Heart left ventricle (tissue), 13 donors: Measurements from ENCODE around the gene DYNLRB2.

Source experiments
- POLR2A ChIP-seq, 2 donors: fragments of 450-650 bp; IDR thresholded peaks; one replicate each; pipeline ENCODE4 v1.6.1; 2017; ENCODE audit warnings: antibody characterized with exemption in 2 of 2, mild to moderate bottlenecking in 2 of 2, moderate library complexity in 2 of 2
- TF ChIP-seq, protein P1 (sequence below), 12 donors: fragments of 200-600 bp; sonication (generic) in 4 of 12; IDR thresholded peaks; one replicate each; pipeline versions ENCODE4 v1.5.0 to v1.8.0; 2018 to 2022; ENCODE audit warnings: antibody characterized with exemption in 12 of 12, mild to moderate bottlenecking in 5 of 12
- donor health status: ischemic (EF 13 %, LVEDD 7.1; RV severe dilation, severe dysfunction).
- donor health status: DM: no; HTN: yes; CAD: no.
- donor health status: DM: no; HTN: no; CAD: no.
- donor health status: ischemic (EF 25% LVEDD 6.9; RV normal size, moderate dysfunction).
- donor health status: ischemic (EF 25% LVEDD 5.7; RV mildly dilated, moderate dysfunction).
- donor health status: ischemic (EF 35%, LVEDD 5.7; RV mildly dilated, moderate dysfunction).
- donor health status: nonischemic (EF 11% LVEDD 7.7; RV severe dilation, severe dysfunction).
- donor health status: DM: yes; HTN: yes; CAD: no.
- donor health status: PGD.
- donor health status: ischemic (EF 29% LVEDD 5.4; RV normal size, mild dysfunction).
- donor health status: nonischemic (EF 23%, LVEDD 6.1; RV moderate dilation, normal function).

DNA sequence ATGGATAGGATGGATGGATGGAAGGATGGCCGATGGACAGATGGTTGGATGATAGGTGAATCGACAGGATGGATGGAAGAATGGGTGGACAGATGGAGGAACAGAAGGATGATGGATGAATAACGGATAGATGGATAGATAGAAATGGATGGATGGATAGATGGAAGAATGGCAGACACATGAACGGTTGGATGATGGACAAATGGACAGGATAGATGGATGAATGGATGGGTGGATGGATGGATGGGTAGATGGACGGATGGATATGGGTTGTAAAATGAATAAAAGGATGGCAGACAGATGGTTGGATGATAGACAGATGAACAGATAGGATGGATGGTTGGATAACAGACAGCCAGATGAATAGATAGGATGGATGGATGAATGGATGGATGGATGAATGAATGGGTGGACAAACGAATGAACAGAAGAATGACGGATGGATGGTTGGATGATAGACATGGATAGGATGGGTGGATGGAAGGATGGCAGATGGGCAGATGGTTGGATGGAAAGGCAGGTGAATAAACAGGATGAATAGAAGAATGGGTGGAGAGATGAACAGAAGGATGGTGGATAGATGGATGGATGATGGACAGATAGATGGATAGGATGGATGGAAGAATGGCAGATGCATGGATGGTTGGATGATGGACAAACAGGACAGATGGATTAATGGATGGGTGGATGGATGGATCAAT, 55.9 kb downstream of the DYNLRB2 start:
- TF ChIP-seq, protein P1, sequence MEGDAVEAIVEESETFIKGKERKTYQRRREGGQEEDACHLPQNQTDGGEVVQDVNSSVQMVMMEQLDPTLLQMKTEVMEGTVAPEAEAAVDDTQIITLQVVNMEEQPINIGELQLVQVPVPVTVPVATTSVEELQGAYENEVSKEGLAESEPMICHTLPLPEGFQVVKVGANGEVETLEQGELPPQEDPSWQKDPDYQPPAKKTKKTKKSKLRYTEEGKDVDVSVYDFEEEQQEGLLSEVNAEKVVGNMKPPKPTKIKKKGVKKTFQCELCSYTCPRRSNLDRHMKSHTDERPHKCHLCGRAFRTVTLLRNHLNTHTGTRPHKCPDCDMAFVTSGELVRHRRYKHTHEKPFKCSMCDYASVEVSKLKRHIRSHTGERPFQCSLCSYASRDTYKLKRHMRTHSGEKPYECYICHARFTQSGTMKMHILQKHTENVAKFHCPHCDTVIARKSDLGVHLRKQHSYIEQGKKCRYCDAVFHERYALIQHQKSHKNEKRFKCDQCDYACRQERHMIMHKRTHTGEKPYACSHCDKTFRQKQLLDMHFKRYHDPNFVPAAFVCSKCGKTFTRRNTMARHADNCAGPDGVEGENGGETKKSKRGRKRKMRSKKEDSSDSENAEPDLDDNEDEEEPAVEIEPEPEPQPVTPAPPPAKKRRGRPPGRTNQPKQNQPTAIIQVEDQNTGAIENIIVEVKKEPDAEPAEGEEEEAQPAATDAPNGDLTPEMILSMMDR (IDR thresholded peaks at IDR 0.05): no peak
- TF ChIP-seq POLR2A (IDR thresholded peaks at IDR 0.05): no peak
